DND-41 (cell line): Measurements from ENCODE around the gene RANBP2.
"Not testable (repeated sequence)": the region's sequence is repeated elsewhere in the genome, so short reads cannot be mapped to it uniquely, and the experiment has no call there.

Source experiments
- CTCF ChIP-seq: IDR thresholded peaks from 2 replicates; pipeline ENCODE4 v1.5.1; 2012; ENCODE audit warnings: borderline replicate concordance, low read length, moderate library complexity, mild to moderate bottlenecking; ENCODE audit not compliant: poor library complexity, severe bottlenecking; ENCODE audit errors: extremely low read depth
- EZH2 ChIP-seq: IDR thresholded peaks from 3 replicates; pipeline ENCODE4 v1.6.1; 2012; ENCODE audit warnings: borderline replicate concordance, low read depth, mild to moderate bottlenecking, moderate library complexity, low read length, inconsistent platforms; ENCODE audit not compliant: severe bottlenecking

- TF ChIP-seq CTCF, EZH2: not testable (repeated sequence)
These were observed 43.3 kb downstream of the RANBP2 start for GRCh38 chr2:108762618-108763017.
